Stomach (tissue), 9 donors: ENCODE measurements around the gene SYNDIG1. TPM values are rescaled to one million over a fixed set of nuclear protein-coding genes. Genes with fewer than 3 reads are reported as not detected.

Experiments
- DNase-seq, 2 donors: peaks; one replicate each; pipeline versions ENCODE4 v3.0.0 to v3.0.0-alpha.2; 2013 to 2019
- H3K27ac ChIP-seq, 5 donors: fragments of 200-600 bp in 4 of 5; sonication (generic) in 4 of 5; one replicate each; pipeline ENCODE4 v1.5.1; 2013 to 2019; ENCODE audit warnings: mild to moderate bottlenecking in 1 of 5, moderate library complexity in 1 of 5
- H3K27me3 ChIP-seq, 3 donors: fragments of 200-600 bp; sonication (generic); one replicate each; pipeline ENCODE4 v1.5.1; 2017 to 2019; ENCODE audit warnings: mixed run types in 1 of 3
- H3K36me3 ChIP-seq, 4 donors: fragments of 200-600 bp; sonication (generic); 1 replicate in 3 of 4; 2 replicates in 1 of 4; pipeline ENCODE4 v1.5.1; 2016 to 2019
- H3K4me1 ChIP-seq, 4 donors: fragments of 200-600 bp; sonication (generic); one replicate each; pipeline ENCODE4 v1.5.1; 2016 to 2019
- H3K4me3 ChIP-seq, 4 donors: fragments of 200-600 bp; sonication (generic) in 3 of 4; one replicate each; pipeline ENCODE4 v1.5.1; 2016 to 2019; ENCODE audit warnings: mild to moderate bottlenecking in 1 of 4
- H3K9me3 ChIP-seq, 4 donors: fragments of 200-600 bp; sonication (generic); one replicate each; pipeline ENCODE4 v1.5.1; 2016 to 2019
- CTCF ChIP-seq, 7 experiments: fragments of 450-650 bp in 4 of 7; fragments of 200-600 bp in 3 of 7; sonication (generic) in 3 of 7; IDR thresholded peaks; one replicate each; pipeline ENCODE4 v1.5.1; 2016 to 2019; ENCODE audit warnings: antibody characterized with exemption in 7 of 7, control low read depth in 2 of 7, mild to moderate bottlenecking in 1 of 7
- EP300 ChIP-seq: sonication (generic); formaldehyde crosslinking; IDR thresholded peaks from one replicate; pipeline ENCODE4 v1.6.1; 2017; ENCODE audit warnings: antibody characterized with exemption
- POLR2A ChIP-seq, 4 donors: fragments of 450-650 bp; IDR thresholded peaks; one replicate each; pipeline ENCODE4 v1.6.1; 2016; ENCODE audit warnings: antibody characterized with exemption in 4 of 4, control low read depth in 2 of 4, mild to moderate bottlenecking in 1 of 4, moderate library complexity in 1 of 4
- POLR2AphosphoS5 ChIP-seq, 3 donors: sonication (generic); formaldehyde crosslinking; IDR thresholded peaks; one replicate each; pipeline ENCODE4 v1.6.1; 2016; ENCODE audit warnings: antibody characterized with exemption in 3 of 3
- WGBS, 5 donors: extraction: QIAGEN DNeasy Blood & Tissue Kit in 3 of 5; methylation state at CpG; one replicate each; pipeline versions ENCODE4 v1.1.5 to v1.1.7; 2013 to 2018; 5-methylcytosine and 5-hydroxymethylcytosine counted together
- intact Hi-C: fragments of 100-400 bp; cut with DNase I; formaldehyde crosslinking; loops from one replicate; pipeline ENCODE4 v1.15.1; 2023; ENCODE audit warnings: low total_unique reads
- polyA plus RNA-seq, 3 donors: library from polyadenylated mRNA; stranded (reverse); fragments of 200-250 nt; gene quantifications; one replicate each; pipeline ENCODE4 v1.2.3, GENCODE V29; 2013
- total RNA-seq, 5 donors: library from RNA; depleted of rRNA; stranded (reverse); fragments of >200 nt; gene quantifications; one replicate each; pipeline versions ENCODE4 v1.1.0 to v1.2.3, GENCODE V29; 2014 to 2016
- donor health status: healthy with polysubstance abuse.
- donor health status: Bipolar disorder and iron deficiency.
- donor health status: healthy.

SYNDIG1 gene
- total and polyA plus RNA-seq, 8 donors: 0.29 to 2.0 (median 0.89) TPM; not detected in 4

- Histone ChIP-seq H3K9me3 (no peaks in the 10 kb centered on the region), H3K36me3 (no peaks in the 10 kb centered on the region), H3K27ac (no peak overlapping the region), H3K4me1 (no peaks in the 10 kb centered on the region), H3K4me3 (no peak overlapping the region), H3K27me3 (peaks cover 0 to 25% (median 0%) of the 10 kb centered on the region in 3 donors)
- no peak for DNase-seq
- intact Hi-C loops: no loop called here
- no peak for TF ChIP-seq CTCF (IDR thresholded peaks at IDR 0.05)
- TF ChIP-seq POLR2AphosphoS5 (IDR thresholded peaks at IDR 0.05): no peak
- no peak for TF ChIP-seq EP300
- no peak for TF ChIP-seq POLR2A (IDR thresholded peaks at IDR 0.05)
- 64 to 88% (median 79%) methylated on average over 1 of the region's 1 CpG for WGBS, 5 donors
These were observed 144.9 kb downstream of the SYNDIG1 start for GRCh38 chr20:24614341-24614740.

- no peak overlapping the region for H3K4me3 ChIP-seq
- no peaks in the 10 kb centered on the region for H3K9me3 ChIP-seq
- TF ChIP-seq CTCF (IDR thresholded peaks at IDR 0.05): no peak
- no peak for TF ChIP-seq EP300
- no peak for TF ChIP-seq POLR2A (IDR thresholded peaks at IDR 0.05)
- no peak for TF ChIP-seq POLR2AphosphoS5 (IDR thresholded peaks at IDR 0.05)
- no peak overlapping the region for H3K27ac ChIP-seq
- DNase-seq: no peak
- no peaks in the 10 kb centered on the region for H3K4me1 ChIP-seq
- intact Hi-C loops: no loop called here
- WGBS, 5 donors: 87 to 95% (median 91%) methylated on average over 6 to 8 of the region's 8 CpGs
- H3K27me3 ChIP-seq: peaks cover 0 to 25% (median 0%) of the 10 kb centered on the region in 3 donors
- no peaks in the 10 kb centered on the region for H3K36me3 ChIP-seq
These were observed 145.9 kb downstream of the SYNDIG1 start for GRCh38 chr20:24615353-24615752.

- TF ChIP-seq EP300 (no peak), POLR2A (IDR thresholded peaks at IDR 0.05) (no peak), CTCF (IDR thresholded peaks at IDR 0.05) (no peak), POLR2AphosphoS5 (IDR thresholded peaks at IDR 0.05) (no peak)
- Histone ChIP-seq H3K4me3 (no peak overlapping the region), H3K27ac (no peak overlapping the region), H3K36me3 (no peaks in the 10 kb centered on the region), H3K4me1 (no peaks in the 10 kb centered on the region), H3K9me3 (no peaks in the 10 kb centered on the region), H3K27me3 (peaks cover 0 to 25% (median 0%) of the 10 kb centered on the region in 3 donors)
- WGBS, 5 donors: 89 to 92% (median 90%) methylated on average over 18 to 19 of the region's 19 CpGs
- DNase-seq: no peak
- intact Hi-C loops: no loop called here
These were observed 147.0 kb downstream of the SYNDIG1 start for GRCh38 chr20:24616258-24617079.

GRCh38 chr20:24617080-24617432 lies 147.6 kb downstream of the SYNDIG1 start:
- Histone ChIP-seq H3K36me3 (no peaks in the 10 kb centered on the region), H3K9me3 (no peaks in the 10 kb centered on the region), H3K27me3 (peaks cover 0 to 25% (median 0%) of the 10 kb centered on the region in 3 donors), H3K27ac (no peak overlapping the region), H3K4me1 (no peaks in the 10 kb centered on the region), H3K4me3 (no peak overlapping the region)
- DNase-seq: no peak
- 83 to 93% (median 87%) methylated on average over 12 to 13 of the region's 13 CpGs for WGBS, 5 donors
- intact Hi-C loops: no loop called here
- TF ChIP-seq POLR2AphosphoS5 (IDR thresholded peaks at IDR 0.05) (no peak), CTCF (IDR thresholded peaks at IDR 0.05) (no peak), POLR2A (IDR thresholded peaks at IDR 0.05) (no peak), EP300 (no peak)
